Measurements from ENCODE around the gene TFG.
A peak's percentile ranks its signal among the peaks of the same experiment; 100 is the strongest.
"Not testable (repeated sequence)": the region's sequence is repeated elsewhere in the genome, so short reads cannot be mapped to it uniquely, and the experiment has no call there.

TFG gene

DNA sequence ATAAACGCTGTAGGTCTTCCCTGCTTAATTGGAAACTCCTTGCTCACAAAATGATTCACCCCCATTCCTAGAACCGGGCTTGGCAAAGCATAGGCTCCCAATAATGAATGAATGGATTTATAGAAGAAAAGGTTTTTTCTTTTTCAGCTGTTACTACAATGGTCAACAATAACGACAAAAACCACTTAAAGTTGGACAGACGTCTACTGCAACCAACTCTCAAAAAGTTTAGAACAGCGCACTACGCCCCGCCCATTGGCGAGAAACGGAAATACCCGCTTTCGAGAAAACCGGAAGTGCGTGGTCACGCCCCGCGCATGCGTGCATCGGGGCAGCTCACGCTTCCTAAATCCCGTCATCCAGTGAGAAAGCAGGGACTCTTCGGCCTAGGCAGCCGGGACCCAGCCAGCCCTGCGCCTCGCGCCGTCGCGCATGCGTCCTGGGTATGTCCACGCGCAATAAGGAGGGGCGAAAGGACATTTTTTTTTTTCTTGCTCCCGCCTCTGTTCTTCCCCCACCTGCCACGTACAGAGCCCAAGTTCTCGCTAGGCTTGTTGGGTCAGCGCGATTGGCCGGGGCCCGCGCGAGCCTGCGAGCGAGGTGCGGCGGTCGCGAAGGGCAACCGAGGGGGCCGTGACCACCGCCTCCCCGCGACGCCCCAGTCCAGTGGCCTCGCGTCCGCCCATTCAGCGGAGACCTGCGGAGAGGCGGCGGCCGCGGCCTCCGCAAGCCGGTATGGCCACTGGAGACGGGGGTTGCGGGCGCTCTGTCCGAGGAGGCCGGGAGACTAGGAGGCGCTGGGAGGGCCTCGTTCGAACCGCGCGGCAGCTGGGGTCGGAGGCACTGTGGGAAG, at the start of gene TFG:
TFG (plus strand) TSS at position 506 of the 853 bp plus-strand sequence. CDS start 4,192 bp downstream, outside the sequence.
- peak; percentile 99 for DNase-seq (ENCODE audit: low read depth)

DNA sequence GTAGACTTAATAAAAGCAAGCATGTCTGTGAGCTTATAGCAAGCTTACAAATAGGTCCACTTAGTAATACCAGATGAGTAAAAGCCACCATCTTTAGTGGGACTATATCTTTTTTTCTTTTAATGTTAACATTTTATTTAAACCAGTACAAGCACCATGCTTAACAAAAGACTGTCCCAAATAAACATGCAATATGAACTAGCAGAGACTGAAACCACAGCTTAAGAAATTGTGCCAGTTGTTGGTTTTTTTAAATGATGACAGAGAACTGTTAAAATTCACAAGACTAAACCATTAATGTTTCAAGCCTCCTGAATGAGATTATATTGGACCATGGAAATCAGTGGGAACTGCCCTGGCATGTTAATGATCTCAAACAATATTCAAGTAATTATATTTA, 48.0 kb upstream of the TFG start:
- DNase-seq (ENCODE audit: low read depth) = not testable (repeated sequence)

GRCh38 chr3:100662113-100662823, 47.0 kb upstream of the TFG start:
- peak; percentile 33 for DNase-seq (ENCODE audit: low read depth)

DNA sequence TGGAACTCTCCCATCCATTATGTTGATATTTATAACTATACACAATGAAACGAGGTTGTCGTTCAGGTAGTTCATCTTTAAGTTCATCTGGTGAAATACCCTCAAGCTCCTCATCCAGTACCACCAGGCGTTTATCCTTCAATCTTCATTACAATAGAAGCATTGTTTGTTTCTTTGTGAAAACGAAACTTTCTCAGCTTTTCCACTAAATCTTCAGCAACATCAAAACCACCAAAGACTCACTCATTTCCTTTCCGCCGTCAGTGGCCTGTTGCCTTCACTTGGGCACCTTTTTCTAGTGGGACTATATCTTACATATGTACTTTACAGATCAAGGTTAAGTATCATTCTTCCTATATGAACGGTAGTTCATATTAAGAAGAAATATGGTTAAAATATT, 44.1 kb upstream of the TFG start:
- DNase-seq (ENCODE audit: low read depth) = no peak

- DNase-seq (ENCODE audit: low read depth) = not testable (repeated sequence)
Measured at GRCh38 chr3:100666699-100667098, 42.6 kb upstream of the TFG start.

DNA sequence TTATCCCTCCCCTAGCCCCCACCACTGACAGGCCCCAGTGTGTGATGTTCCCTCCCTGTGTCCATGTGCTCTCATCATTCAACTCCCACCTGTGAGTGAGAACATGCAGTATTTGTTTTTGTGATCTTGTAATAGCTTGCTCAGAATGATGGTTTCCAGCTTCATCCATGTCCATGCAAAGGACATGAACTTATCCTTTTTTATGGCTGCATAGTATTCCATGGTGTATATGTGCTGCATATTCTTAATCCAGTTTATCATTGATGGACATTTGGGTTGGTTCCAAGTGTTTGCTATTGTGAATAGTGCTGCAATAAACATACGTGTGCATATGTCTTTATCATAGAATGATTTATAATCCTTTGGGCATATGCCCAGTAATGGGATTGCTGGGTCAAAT, 42.0 kb upstream of the TFG start:
- DNase-seq (ENCODE audit: low read depth) = not testable (repeated sequence)

GRCh38 chr3:100670995-100671394, 38.3 kb upstream of the TFG start:
- DNase-seq (ENCODE audit: low read depth) = not testable (repeated sequence)

DNA sequence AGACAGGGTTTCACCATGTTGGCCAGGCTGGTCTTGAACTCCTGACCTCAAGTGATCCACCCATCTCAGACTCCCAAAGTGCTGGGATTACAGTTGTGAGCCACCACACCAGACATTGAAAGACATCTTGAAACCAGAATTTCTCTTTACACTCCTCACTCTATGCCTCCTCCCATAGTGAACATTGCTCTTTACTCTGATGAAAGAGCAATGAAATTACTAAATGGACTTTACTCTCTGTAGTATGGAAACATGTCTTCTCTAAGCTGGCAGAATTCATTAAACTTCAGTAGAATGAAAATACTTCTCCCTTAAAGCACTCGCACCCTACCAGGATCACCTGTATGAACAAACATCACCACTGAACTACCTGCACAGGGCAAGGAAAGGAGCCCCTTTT, 27.8 kb upstream of the TFG start:
- DNase-seq (ENCODE audit: low read depth) = no peak

GRCh38 chr3:100682056-100682853, 27.0 kb upstream of the TFG start:
- no peak for DNase-seq (ENCODE audit: low read depth)

DNA sequence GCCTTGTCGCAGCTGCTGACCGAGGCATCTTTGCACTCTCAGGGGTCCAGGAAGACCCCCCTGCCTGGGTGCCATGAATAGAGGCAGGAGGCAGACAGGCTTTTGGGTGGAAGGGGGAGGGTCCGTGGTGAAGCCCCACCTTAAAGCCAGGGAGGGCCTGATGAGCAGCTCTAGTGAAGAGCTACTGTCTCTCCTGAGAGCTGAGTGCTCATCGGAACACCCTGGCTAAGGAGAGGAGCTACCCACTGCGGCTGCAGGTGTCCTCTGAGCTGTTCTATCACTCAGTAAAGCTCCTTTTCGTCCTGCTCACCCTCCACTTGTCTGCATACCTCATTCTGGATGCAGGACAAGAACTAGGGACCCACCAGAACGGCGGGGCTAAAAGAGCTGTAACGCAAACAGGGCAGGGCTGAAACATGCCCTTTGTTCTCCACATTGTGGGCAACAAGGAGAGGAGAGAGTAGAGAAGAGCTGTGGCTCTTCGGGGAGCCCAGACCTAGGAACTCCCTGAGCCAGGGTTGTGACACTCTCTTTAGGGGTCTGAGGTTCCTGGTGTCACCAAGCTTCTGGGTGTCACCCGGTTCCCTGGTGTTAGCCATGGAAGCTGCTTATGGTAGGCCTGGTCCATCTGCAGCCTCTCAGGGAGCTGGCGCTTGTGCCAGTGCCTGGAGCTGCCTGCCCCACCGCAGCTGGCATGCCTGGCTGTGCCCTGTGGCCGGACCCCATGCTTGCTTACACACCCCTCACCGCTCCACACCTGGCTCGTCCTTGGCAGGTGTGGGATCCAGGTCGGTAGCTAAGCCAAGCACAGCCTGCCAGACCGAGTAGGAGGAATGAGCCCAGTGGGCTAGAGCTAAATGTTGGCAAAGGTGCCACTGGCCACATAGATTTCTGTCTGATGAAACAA, 26.2 kb upstream of the TFG start:
- no peak for DNase-seq (ENCODE audit: low read depth)

DNA sequence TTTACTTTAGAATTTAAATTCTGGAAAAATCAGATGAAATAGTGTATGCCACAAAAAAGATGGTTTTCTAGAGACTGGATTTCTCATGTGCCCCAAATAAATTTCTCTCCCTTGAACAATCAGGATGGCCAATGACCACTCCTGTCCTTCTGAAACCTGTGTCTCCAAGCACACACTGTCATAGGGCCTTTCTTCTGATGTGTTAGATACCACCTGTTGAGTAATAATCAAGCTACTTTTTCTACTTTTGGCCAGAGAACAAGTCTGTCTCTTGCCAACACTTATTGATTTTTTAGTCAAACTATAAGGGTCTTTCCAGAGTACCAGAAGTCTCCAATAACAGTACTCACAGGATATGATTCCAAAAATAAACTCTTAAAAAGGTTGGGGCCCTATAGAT, 16.1 kb upstream of the TFG start:
- no peak for DNase-seq (ENCODE audit: low read depth)

DNA sequence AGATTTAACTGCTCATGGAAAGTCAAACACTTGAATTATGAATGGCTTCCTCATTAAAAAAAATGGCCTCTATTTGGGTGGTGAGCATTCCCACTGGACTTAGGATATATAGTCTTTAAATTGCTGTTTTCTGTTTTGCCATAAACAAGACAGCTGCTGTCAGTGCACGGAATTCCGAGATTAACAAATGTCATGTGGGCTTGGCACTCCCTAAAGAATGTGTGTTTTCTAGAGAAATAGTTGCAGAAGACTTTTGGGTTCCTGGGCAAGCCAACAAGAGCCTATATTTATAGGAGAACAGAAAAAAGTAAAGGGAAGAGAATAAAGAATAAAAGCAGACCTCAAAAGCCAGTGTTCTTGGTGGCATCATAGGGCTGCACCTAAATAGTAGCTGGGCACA, 13.6 kb upstream of the TFG start:
- no peak for DNase-seq (ENCODE audit: low read depth)

DNA sequence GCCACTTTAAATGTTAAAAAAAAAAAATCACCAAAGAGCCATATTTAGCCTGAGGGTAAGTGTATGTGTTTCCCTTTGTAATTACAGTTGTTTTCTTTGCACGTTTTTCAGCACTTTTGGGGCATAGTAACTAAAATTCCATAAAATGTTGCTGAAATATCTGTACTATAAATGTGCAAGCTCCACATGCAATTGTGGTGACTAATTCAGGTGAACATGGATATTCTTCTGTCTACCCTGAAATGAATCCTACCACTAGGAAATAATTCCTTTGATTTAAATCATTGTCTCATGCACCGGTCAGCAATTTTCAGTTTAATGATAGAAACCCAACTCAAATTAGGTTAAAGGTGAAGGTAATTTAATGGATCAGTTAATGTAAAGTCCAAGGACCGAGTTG, 13.1 kb upstream of the TFG start:
- DNase-seq (ENCODE audit: low read depth) = no peak

GRCh38 chr3:100697172-100697571, 12.1 kb upstream of the TFG start:
- DNase-seq (ENCODE audit: low read depth) = no peak

DNA sequence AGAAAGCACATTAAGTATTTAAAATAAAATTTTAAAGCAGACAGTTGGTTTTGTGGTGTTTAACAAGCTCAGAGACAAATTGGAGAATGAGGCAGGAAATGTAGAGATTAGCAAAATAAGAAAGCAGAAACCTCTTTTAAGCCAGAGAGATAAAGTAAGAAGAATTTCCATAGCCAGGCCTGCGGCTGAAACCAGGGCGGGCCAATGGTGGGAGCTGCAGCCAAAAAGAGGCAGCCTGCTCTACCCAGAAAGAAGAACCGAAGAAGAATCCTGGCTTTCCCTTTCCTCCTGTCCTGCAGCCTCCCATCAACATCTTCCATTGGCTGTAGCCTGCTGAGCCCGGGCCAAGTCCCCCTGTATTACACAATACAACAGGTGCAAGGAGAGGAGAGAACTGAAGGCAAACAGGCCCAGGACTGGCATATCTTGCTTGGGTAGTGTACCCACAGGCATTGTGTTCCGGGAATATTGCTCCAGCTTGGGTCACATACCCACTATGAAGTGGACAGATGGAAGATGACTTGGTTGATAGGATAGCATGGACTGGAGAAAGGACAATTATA, 11.5 kb upstream of the TFG start:
- DNase-seq (ENCODE audit: low read depth) = no peak

DNA sequence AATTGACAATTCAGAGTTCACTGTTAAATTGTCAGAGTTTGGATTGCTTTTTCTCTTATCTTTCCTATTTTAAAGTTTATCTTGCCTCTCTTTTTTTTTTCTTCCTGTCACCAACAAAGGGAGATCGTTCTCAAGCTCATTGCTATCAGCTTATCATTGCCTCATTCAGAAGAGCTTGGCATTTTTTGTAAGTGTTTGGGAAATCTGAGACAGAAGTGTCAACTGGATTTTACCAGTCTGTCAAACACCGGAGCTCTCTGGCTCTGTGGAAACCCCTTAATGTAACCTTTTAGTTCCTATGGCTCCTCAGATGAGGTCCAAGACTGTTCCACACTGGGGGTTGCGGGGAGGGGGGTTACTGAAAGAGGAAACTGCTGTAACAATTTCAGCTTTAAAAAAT, 10.6 kb upstream of the TFG start:
- no peak for DNase-seq (ENCODE audit: low read depth)

GRCh38 chr3:100700708-100701107, 8.6 kb upstream of the TFG start:
- DNase-seq (ENCODE audit: low read depth) = no peak

DNA sequence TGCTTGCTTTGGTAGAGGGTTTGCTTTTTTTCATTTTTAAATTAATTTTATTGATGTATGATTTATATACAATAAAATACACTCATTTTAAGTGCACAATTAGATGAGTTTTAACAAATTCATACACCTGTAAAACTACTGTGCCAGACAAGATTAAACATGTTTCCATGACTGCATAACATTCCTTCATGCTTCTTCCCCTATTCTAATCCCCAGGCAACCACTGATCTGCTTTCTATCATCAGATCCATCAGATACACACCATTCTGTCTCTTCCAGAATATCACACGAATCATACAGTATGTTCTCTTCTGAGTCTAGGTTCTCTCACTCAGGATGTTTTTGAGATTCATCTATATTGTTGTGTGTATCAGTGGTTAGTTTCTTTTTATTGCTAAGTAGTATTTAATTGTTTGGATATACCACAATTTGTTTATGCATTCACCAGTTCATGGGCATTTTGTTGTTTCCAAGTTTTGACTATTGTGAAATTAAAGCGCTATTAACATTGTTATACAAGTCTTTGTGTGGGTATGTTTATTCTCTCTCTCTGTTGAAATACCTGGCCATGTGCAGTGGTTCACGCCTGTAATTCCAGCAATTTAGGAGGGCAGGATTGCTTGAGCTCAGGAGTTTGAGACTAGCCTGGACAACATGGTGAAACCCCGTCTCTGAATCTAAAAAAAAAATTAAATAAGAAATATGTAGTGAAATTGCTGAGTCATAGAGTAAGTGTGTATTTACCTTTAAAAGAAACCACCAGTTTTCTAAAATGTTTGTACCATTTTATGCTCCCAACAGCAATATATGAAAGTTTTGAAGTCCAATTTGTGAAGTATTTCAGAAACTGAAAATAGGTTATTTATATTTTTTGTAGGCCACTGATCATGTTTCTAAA, 7.0 kb upstream of the TFG start:
- DNase-seq (ENCODE audit: low read depth) = no peak

GRCh38 chr3:100702980-100703345, 6.3 kb upstream of the TFG start:
- no peak for DNase-seq (ENCODE audit: low read depth)

- no peak for DNase-seq (ENCODE audit: low read depth)
Measured at GRCh38 chr3:100703865-100704264, 5.4 kb upstream of the TFG start.

All from fibroblast of gingiva (primary cell).